H1 (cell line): Measurements from ENCODE around the gene BCAR3. TPM values are rescaled to one million over a fixed set of nuclear protein-coding genes. Genes with fewer than 3 reads are reported as not detected.

Experiments
- CTCF ChIA-PET: fragments of 300-600 bp; sonication (Branson Sonifier 250); formaldehyde crosslinking; loops from one replicate; lab custom pipeline; 2021; ENCODE audit not compliant: partially characterized antibody; lab: Charles Lee
- POLR2A ChIA-PET: fragments of 300-600 bp; sonication (Branson Sonifier 250); formaldehyde crosslinking; loops from one replicate; lab custom pipeline; 2021; ENCODE audit warnings: inconsistent platforms; ENCODE audit not compliant: partially characterized antibody; lab: Charles Lee
- DNase-seq, 2 experiments: peaks; one replicate each; pipeline versions ENCODE4 v3.0.0 to v3.0.0-alpha.2; 2010 to 2022; ENCODE audit warnings: low spot score in 2 of 2, low read depth in 1 of 2, mixed read lengths in 1 of 2
- FAIRE-seq: peaks from 2 replicates; lab custom pipeline; 2011; peaks lifted over from hg19 to GRCh38; lab: Jason Lieb, UNC
- H2AFZ ChIP-seq: 2 replicates; pipeline ENCODE4 v1.8.1; 2012; ENCODE audit warnings: low read length, inconsistent platforms
- H2AK5ac ChIP-seq: 2 replicates; pipeline ENCODE4 v1.6.1; 2013; ENCODE audit warnings: low read depth, low read length
- H2BK120ac ChIP-seq: replicated peaks from 2 replicates; pipeline ENCODE3; 2013; ENCODE audit warnings: low read depth, low read length, inconsistent platforms
- H2BK12ac ChIP-seq: 2 replicates; pipeline ENCODE4 v1.6.1; 2013; ENCODE audit warnings: low read depth, low read length
- H2BK15ac ChIP-seq: 2 replicates; pipeline ENCODE4 v1.6.1; 2013; ENCODE audit warnings: low read length
- H2BK20ac ChIP-seq: 2 replicates; pipeline ENCODE4 v1.6.1; 2013; ENCODE audit warnings: low read length
- H2BK5ac ChIP-seq: 2 replicates; pipeline ENCODE4 v1.6.1; 2013; ENCODE audit warnings: low read depth, low read length
- H3K14ac ChIP-seq: 2 replicates; pipeline ENCODE4 v1.6.1; 2013; ENCODE audit warnings: inconsistent platforms; ENCODE audit not compliant: insufficient read length
- H3K18ac ChIP-seq: 2 replicates; pipeline ENCODE4 v1.6.1; 2013; ENCODE audit warnings: low read length; ENCODE audit errors: extremely low read depth
- H3K23ac ChIP-seq: 2 replicates; pipeline ENCODE4 v1.6.1; 2013; ENCODE audit warnings: inconsistent platforms; ENCODE audit not compliant: insufficient read length
- H3K23me2 ChIP-seq: 2 replicates; pipeline ENCODE4 v1.6.1; 2013; ENCODE audit warnings: low read depth, low read length
- H3K27ac ChIP-seq: 2 replicates; pipeline ENCODE4 v1.6.1; 2011; ENCODE audit warnings: low read depth, low read length, inconsistent platforms
- H3K27me3 ChIP-seq, 4 experiments: replicated peaks in 1 of 4; 1 replicate in 1 of 4; 2 replicates in 3 of 4; pipeline versions ENCODE4 v1.6.1 to v1.8.1; 2011 to 2013; ENCODE audit warnings: low read length in 3 of 4, mild to moderate bottlenecking in 3 of 4, inconsistent platforms in 2 of 4, mixed read lengths in 2 of 4, moderate library complexity in 1 of 4; ENCODE audit not compliant: control insufficient read depth in 3 of 4, insufficient read depth in 3 of 4; ENCODE audit errors: extremely low read depth in 1 of 4
- H3K36me3 ChIP-seq, 4 experiments: 2 replicates each; pipeline versions ENCODE4 v1.6.1 to v1.8.1; 2011 to 2013; ENCODE audit warnings: mild to moderate bottlenecking in 4 of 4, low read length in 3 of 4, moderate library complexity in 2 of 4, control low read depth in 1 of 4, inconsistent platforms in 1 of 4; ENCODE audit not compliant: insufficient read depth in 4 of 4, control insufficient read depth in 2 of 4
- H3K4ac ChIP-seq: replicated peaks from 2 replicates; pipeline ENCODE3; 2013; ENCODE audit warnings: low read length, low read depth, mixed read lengths, inconsistent platforms; ENCODE audit not compliant: insufficient read length
- H3K4me1 ChIP-seq, 4 experiments: replicated peaks in 1 of 4; 1 replicate in 1 of 4; 2 replicates in 3 of 4; pipeline versions ENCODE4 v1.6.1 to v1.8.1; 2011 to 2013; ENCODE audit warnings: low read length in 3 of 4, inconsistent platforms in 2 of 4, mixed read lengths in 1 of 4; ENCODE audit not compliant: insufficient read depth in 4 of 4, control insufficient read depth in 3 of 4
- H3K4me2 ChIP-seq, 2 experiments: 2 replicates each; pipeline versions ENCODE4 v1.6.1 to v1.8.1; 2011 to 2013; ENCODE audit warnings: low read depth in 2 of 2, low read length in 2 of 2, control low read depth in 1 of 2, inconsistent platforms in 1 of 2, mild to moderate bottlenecking in 1 of 2; ENCODE audit not compliant: insufficient read depth in 1 of 2
- H3K4me3 ChIP-seq, 4 experiments: fragments of 200-600, 300-600 bp in 1 of 4; sonication (generic), shearing (Covaris generic), sonication (Bioruptor Twin) in 1 of 4; 2 replicates each; pipeline versions ENCODE4 v1.5.1 to v1.8.1; 2011 to 2016; ENCODE audit warnings: low read length in 4 of 4, low read depth in 3 of 4, control low read depth in 2 of 4, inconsistent platforms in 2 of 4, mild to moderate bottlenecking in 2 of 4, mixed read lengths in 1 of 4, moderate library complexity in 1 of 4; ENCODE audit not compliant: insufficient read depth in 2 of 4; ENCODE audit errors: extremely low read depth in 1 of 4
- H3K56ac ChIP-seq: replicated peaks from 2 replicates; pipeline ENCODE3; 2013; ENCODE audit warnings: low read depth, mild to moderate bottlenecking, mixed read lengths, low read length, inconsistent platforms; ENCODE audit not compliant: insufficient read length
- H3K79me1 ChIP-seq: 2 replicates; pipeline ENCODE4 v1.6.1; 2013; ENCODE audit warnings: low read depth, low read length, control low read depth
- H3K79me2 ChIP-seq, 2 experiments: 2 replicates each; pipeline versions ENCODE4 v1.6.1 to v1.8.1; 2012 to 2013; ENCODE audit warnings: low read length in 2 of 2, mild to moderate bottlenecking in 2 of 2, inconsistent platforms in 1 of 2; ENCODE audit not compliant: insufficient read depth in 2 of 2, control insufficient read depth in 1 of 2
- H3K9ac ChIP-seq, 4 experiments: replicated peaks in 1 of 4; 1 replicate in 1 of 4; 2 replicates in 3 of 4; pipeline versions ENCODE4 v1.6.1 to v1.8.1; 2011 to 2013; ENCODE audit warnings: low read depth in 3 of 4, low read length in 3 of 4, control low read depth in 2 of 4, mild to moderate bottlenecking in 2 of 4, moderate library complexity in 2 of 4, inconsistent platforms in 1 of 4; ENCODE audit errors: extremely low read depth in 1 of 4
- H3K9me3 ChIP-seq, 2 experiments: 2 replicates each; pipeline versions ENCODE4 v1.6.1 to v1.8.1; 2012 to 2013; ENCODE audit warnings: mild to moderate bottlenecking in 2 of 2, moderate library complexity in 2 of 2, control low read depth in 1 of 2, inconsistent platforms in 1 of 2, low read depth in 1 of 2, low read length in 1 of 2, mixed read lengths in 1 of 2; ENCODE audit not compliant: insufficient read depth in 2 of 2
- H4K20me1 ChIP-seq, 2 experiments: replicated peaks in 1 of 2; 2 replicates each; pipeline versions ENCODE3 to v1.8.1; 2011 to 2013; ENCODE audit warnings: inconsistent platforms in 2 of 2, low read length in 2 of 2, mild to moderate bottlenecking in 1 of 2; ENCODE audit not compliant: insufficient read depth in 2 of 2, control insufficient read depth in 1 of 2
- H4K5ac ChIP-seq: 2 replicates; pipeline ENCODE4 v1.6.1; 2013; ENCODE audit warnings: low read length, low read depth, mixed read lengths, inconsistent platforms; ENCODE audit not compliant: insufficient read length
- H4K8ac ChIP-seq: 2 replicates; pipeline ENCODE4 v1.8.0; 2013; ENCODE audit warnings: mild to moderate bottlenecking, moderate library complexity, low read length, inconsistent platforms; ENCODE audit not compliant: insufficient read depth; ENCODE audit errors: extremely low read depth
- H4K91ac ChIP-seq: replicated peaks from 2 replicates; pipeline ENCODE3; 2013; ENCODE audit warnings: low read length, mixed read lengths, inconsistent platforms; ENCODE audit not compliant: insufficient read length
- CBX5 ChIP-seq: fragments of 300-800, 300-1000 bp; sonication (generic); IDR thresholded peaks from 2 replicates; pipeline ENCODE4 v1.7.1; 2016; ENCODE audit warnings: antibody characterized with exemption, low read length, low read depth
- WGBS, 2 experiments: shearing (Covaris generic) in 1 of 2; methylation state at CpG; one replicate each; pipeline versions ENCODE4 v1.1.6 to v1.1.7; 2013 to 2015; ENCODE audit warnings: low lambda C conversion rate in 2 of 2, mixed read lengths in 2 of 2, inconsistent platforms in 1 of 2, low coverage in 1 of 2, missing lambda C conversion rate in 1 of 2; ENCODE audit not compliant: insufficient replicate concordance in 2 of 2, insufficient coverage in 1 of 2, insufficient read length in 1 of 2; ENCODE audit errors: extremely low coverage in 1 of 2, missing lambda C conversion rate in 1 of 2; 5-methylcytosine and 5-hydroxymethylcytosine counted together
- polyA plus RNA-seq, 7 experiments: library from polyadenylated mRNA; depleted of rRNA in 3 of 7; stranded (reverse) in 5 of 7; unstranded in 2 of 7; fragments of >200 nt in 5 of 7; fragments of 200-250 nt in 2 of 7; gene quantifications; 1 replicate in 5 of 7; 2 replicates in 1 of 7; 4 replicates in 1 of 7; pipeline versions ENCODE4 v1.2.1 to v1.2.3, GENCODE V29; 2011 to 2013; ENCODE audit warnings: missing spikeins in 2 of 7, mixed read lengths in 2 of 7
- total RNA-seq: library from RNA; stranded (reverse); fragmentation: NEBNext Ultra II Directional; extraction: Animal tissue kit (Norgen Biotek cat#: 25700); gene quantifications from 2 replicates; pipeline ENCODE4 v1.2.1, GENCODE V29; 2021

The BCAR3 gene
- total and polyA plus RNA-seq, 2 of the 8 experiments (the other 6 are each of a cell fraction or from before 2014, with no cell fraction given) = 5.6 to 9.2 TPM

GRCh38 chr1:93522721-93523120, 158.9 kb downstream of the BCAR3 start:
- Histone ChIP-seq H3K27ac (no peak overlapping the region), H3K23ac (no peak overlapping the region), H3K4ac (no peak overlapping the region), H3K18ac (no peak overlapping the region), H3K23me2 (no peaks in the 10 kb centered on the region), H2BK12ac (no peak overlapping the region), H4K20me1 (peaks cover 0 to 4% of the 10 kb centered on the region in 2 experiments), H3K9me3 (no peaks in the 10 kb centered on the region), H2BK120ac (no peak overlapping the region), H2BK5ac (no peak overlapping the region), H2BK15ac (no peak overlapping the region), H3K4me1 (no peaks in the 10 kb centered on the region), H2AK5ac (no peak overlapping the region), H4K91ac (no peak overlapping the region), H2AFZ (no peak overlapping the region), H3K4me3 (no peak overlapping the region), H3K79me1 (peaks cover 6% of the 10 kb centered on the region; the same call in 1 of the 2 replicates), H3K4me2 (no peak overlapping the region), H3K79me2 (peaks cover 0 to 57% of the 10 kb centered on the region in 2 experiments; a peak in 3 of 4 replicates), H3K27me3 (no peaks in the 10 kb centered on the region), H2BK20ac (no peak overlapping the region), H3K14ac (no peak overlapping the region), H4K8ac (no peak overlapping the region), H3K36me3 (peaks cover 0 to 27% (median 3%) of the 10 kb centered on the region in 4 experiments; a peak in 2 of 8 replicates), H4K5ac (no peak overlapping the region), H3K56ac (no peak overlapping the region), H3K9ac (no peak overlapping the region)
- 86% methylated on average over 4 of the region's 4 CpGs; no CpG with 5 or more reads in 1 of the 2 experiments for WGBS, 2 experiments
- CTCF ChIA-PET = interaction anchor here (0.7 kb wide), 1 partner anchor 85 kb away, joined by 3 read pairs; no protein-coding TSS in a partner anchor
- no peak for TF ChIP-seq CBX5
- FAIRE-seq (no peak), DNase-seq (no peak)
- POLR2A ChIA-PET = interaction anchor here (0.6 kb wide), 1 partner anchor 214 kb away, joined by 3 read pairs; no protein-coding TSS in a partner anchor
